AG09309 (cell line): Measurements from ENCODE around the gene TMBIM4.
A peak's percentile ranks its signal among the peaks of the same experiment; 100 is the strongest.
"Not testable (repeated sequence)": the region's sequence is repeated elsewhere in the genome, so short reads cannot be mapped to it uniquely, and the experiment has no call there.

Experiments
- DNase-seq: peaks from one replicate; pipeline ENCODE4 v3.0.0-alpha.2; 2010; ENCODE audit warnings: low read depth
- H3K4me3 ChIP-seq: 2 replicates; pipeline ENCODE4 v1.5.1; 2011; ENCODE audit warnings: mild to moderate bottlenecking, low read depth, low read length, moderate library complexity; ENCODE audit not compliant: control insufficient read depth
- TF ChIP-seq, protein P1 (sequence below): IDR thresholded peaks from 2 replicates; pipeline ENCODE4 v1.5.1; 2011; ENCODE audit warnings: mild to moderate bottlenecking, low read depth, low read length, inconsistent platforms; ENCODE audit not compliant: insufficient read depth, control insufficient read depth; ENCODE audit errors: missing control alignments

TMBIM4 gene

DNA sequence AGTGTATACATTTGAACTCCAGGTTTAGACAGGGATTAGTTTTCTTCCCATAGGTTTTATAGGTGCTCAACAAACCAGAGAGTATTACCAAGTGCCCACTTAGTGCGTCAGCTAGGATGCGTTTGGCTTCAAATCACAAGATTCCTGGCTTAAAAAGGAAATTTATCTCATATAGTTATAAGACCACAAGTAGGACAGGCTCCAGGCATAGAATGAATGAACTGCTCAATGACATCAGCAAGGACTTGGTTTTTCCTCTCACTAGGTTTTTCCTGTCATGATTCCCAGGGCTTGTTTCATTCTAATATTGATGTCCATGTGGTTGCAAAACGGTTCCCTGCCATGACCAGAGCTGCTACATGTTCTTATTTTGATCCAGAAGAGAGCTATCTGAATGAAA lies 13.2 kb upstream of the TMBIM4 start:
- H3K4me3 ChIP-seq, result no peak overlapping the region
- TF ChIP-seq, protein P1, sequence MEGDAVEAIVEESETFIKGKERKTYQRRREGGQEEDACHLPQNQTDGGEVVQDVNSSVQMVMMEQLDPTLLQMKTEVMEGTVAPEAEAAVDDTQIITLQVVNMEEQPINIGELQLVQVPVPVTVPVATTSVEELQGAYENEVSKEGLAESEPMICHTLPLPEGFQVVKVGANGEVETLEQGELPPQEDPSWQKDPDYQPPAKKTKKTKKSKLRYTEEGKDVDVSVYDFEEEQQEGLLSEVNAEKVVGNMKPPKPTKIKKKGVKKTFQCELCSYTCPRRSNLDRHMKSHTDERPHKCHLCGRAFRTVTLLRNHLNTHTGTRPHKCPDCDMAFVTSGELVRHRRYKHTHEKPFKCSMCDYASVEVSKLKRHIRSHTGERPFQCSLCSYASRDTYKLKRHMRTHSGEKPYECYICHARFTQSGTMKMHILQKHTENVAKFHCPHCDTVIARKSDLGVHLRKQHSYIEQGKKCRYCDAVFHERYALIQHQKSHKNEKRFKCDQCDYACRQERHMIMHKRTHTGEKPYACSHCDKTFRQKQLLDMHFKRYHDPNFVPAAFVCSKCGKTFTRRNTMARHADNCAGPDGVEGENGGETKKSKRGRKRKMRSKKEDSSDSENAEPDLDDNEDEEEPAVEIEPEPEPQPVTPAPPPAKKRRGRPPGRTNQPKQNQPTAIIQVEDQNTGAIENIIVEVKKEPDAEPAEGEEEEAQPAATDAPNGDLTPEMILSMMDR, result no peak
- DNase-seq, result no peak

- no peak overlapping the region for H3K4me3 ChIP-seq
- no peak for DNase-seq
- TF ChIP-seq, protein P1, result no peak
Observed at GRCh38 chr12:66176105-66176900, 6.5 kb upstream of the TMBIM4 start.

GRCh38 chr12:66174391-66175325 lies 4.9 kb upstream of the TMBIM4 start:
- not testable (repeated sequence) for H3K4me3 ChIP-seq, DNase-seq

- peak overlapping the region; percentile 79 for H3K4me3 ChIP-seq
- TF ChIP-seq, protein P1, result no peak
- no peak for DNase-seq
Observed at GRCh38 chr12:66170606-66171005, 810 bp upstream of the TMBIM4 start.

GRCh38 chr12:66168410-66168809 lies 1.4 kb downstream of the TMBIM4 start:
- TF ChIP-seq, protein P1, result no peak
- DNase-seq, result no peak
- H3K4me3 ChIP-seq, result peak overlapping the region; percentile 79

DNA sequence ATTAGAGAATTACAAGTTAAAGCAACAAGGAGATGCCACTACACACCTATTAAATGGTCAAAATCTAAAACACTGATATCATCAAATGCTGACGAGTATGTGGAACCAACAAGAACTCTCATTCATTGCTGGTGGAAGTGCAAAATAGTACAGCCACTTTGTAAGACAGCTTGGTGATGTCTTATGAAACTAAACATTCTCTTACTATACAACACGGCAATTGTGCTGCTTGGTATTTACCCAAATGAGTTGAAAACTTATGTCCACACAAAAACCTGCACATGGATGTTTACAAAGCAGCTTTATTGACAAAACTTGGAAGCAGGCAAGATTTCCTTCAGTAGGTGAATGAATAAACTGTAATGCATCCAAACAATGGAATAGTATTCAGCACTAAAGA lies 3.2 kb downstream of the TMBIM4 start:
- no peak for DNase-seq
- TF ChIP-seq, protein P1, result no peak
- H3K4me3 ChIP-seq, result no peak overlapping the region

GRCh38 chr12:66165141-66165540 lies 4.7 kb downstream of the TMBIM4 start:
- TF ChIP-seq, protein P1, result no peak

More at GRCh38 chr12:66165141-66165540, 4.7 kb downstream of the TMBIM4 start:
- H3K4me3 ChIP-seq, result no peak overlapping the region
- no peak for DNase-seq
